GM19025 (cell line): ENCODE data around the gene RGMA.

Experiments
- ATAC-seq: cut with Tn5 transposase; IDR thresholded peaks from one replicate; pipeline ENCODE4 v1.9.1; 2021; ENCODE audit warnings: mild to moderate bottlenecking, low read depth, moderate library complexity; ENCODE audit not compliant: unreplicated experiment

Gene RGMA, protein sequence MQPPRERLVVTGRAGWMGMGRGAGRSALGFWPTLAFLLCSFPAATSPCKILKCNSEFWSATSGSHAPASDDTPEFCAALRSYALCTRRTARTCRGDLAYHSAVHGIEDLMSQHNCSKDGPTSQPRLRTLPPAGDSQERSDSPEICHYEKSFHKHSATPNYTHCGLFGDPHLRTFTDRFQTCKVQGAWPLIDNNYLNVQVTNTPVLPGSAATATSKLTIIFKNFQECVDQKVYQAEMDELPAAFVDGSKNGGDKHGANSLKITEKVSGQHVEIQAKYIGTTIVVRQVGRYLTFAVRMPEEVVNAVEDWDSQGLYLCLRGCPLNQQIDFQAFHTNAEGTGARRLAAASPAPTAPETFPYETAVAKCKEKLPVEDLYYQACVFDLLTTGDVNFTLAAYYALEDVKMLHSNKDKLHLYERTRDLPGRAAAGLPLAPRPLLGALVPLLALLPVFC

DNA sequence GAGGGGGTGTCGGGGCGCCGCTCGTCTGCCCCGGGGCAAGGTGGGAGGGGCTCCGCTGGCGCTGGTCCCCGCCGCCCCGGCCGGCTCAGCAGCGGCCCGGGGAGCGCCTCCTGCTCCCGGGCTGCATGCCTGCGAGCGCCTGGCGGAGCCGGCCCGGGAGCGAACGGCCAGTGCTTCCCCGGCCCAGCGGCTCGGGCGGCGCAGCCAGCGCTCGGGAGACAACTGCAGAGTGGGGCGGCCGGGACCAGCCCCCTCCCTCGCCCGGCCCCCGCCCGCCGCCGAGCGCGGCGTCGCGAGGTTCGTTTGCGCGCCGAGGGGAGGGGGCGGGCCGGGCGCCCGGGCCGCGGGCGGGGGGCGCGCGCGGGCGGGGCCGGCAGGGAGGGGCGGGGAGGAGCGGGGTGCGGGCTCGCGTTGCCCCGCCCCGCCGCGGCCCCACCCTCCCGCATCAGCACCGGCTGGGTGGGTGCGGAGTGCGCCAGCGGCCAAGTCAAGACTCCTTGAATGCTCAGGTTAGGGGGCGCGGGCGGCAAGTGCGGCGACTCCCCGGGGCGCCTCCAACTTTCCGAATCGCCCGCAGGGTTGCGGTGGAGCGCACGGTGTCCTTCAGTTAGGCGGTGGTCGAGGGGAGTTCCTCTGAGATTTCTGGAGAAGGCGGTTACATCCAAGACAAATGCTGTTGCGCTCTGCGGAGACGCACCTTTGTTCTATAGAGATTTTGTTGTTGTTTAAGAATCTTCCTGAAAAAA, at the start of gene RGMA:
Gene RGMA (minus strand): TSS at position 231 of the 746 bp plus-strand sequence. CDS start 279 bp downstream, outside the sequence.
- ATAC-seq = no peak

DNA sequence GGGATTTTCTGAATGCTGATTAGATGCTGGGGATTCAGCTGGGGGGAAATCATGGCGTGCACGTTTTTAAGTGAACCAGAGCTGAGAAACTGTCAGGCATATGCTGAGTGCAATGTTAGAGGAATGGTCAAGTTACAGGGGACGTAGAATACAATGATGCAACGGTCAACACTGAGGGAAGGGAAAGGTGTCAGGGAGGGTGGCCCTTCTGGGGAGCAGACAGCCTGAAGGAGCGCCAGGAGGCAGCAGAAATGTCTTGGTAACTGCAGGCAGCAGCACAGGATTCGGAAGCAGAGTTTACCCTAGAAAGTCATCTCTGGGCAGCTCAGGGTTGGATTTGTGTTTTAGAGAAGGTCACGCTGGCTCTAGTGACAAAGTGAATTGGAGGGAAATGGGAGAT, 47.6 kb upstream of the RGMA start:
- ATAC-seq = no peak

DNA sequence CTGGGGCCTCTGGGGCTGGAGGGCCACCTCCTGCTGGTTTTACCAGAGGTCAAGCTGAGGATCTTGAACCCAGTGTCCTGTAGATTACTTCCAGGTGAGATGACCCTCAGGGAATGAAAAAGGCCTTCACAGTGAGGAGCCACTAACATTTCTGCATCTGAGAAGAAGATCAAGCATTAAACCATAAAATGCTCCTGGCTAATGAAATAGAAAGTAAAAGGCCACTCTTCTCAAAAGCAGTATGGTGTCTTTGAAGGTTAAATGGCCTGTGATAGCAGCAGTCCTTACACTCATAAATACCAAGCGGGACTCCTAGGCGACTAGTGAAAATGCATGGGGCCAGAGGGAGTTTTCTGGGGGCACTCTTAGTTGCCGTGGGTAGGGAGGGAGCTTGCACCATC, 47.0 kb upstream of the RGMA start:
- ATAC-seq = no peak

DNA sequence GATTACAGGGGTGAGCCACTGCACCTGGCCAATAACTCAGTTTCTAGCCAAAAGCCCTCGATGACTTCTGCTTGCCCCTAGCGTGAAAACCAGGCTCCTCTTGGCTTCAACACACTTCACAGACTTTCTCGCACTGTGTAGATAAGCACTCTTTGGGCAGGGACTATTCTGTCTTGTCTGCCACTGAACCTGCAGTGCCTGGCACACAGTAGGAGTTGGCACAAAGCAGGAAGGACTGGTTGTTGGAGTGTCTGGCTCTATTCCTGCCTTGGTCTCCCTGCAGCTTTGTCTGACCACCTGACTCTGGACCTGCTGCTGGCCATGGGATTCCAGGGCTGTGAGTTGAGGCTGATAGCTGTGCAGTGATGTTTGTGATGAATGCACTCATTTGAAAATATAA, 46.4 kb upstream of the RGMA start:
- no peak for ATAC-seq

DNA sequence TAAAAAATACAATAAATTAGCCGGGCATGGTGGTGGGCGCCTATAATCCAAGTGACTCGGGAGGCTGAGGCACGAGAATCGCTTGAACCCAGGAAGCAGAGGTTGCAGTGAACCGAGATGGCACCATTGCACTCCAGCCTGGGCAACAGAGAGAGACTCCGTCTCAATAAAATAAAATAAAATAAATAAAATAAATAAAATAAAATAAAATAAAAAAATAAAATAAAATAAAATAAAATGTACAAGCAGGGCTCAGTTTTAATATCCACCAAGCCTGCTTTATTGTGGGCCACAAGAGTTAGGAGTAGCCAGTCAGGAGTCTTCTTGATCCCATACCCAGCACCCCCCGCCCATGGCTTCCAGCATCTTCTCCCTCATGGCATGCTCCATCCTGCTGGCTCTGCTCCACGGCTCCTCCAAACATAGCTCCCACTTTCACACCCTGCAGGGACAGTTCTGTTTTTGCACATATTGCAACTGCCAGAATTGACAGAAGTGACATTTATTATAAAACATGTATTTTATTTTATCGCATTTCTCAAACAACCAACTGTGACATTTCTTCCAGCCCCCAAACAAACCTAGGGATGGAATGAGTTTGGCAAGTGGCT, 42.6 kb upstream of the RGMA start:
- ATAC-seq = no peak

DNA sequence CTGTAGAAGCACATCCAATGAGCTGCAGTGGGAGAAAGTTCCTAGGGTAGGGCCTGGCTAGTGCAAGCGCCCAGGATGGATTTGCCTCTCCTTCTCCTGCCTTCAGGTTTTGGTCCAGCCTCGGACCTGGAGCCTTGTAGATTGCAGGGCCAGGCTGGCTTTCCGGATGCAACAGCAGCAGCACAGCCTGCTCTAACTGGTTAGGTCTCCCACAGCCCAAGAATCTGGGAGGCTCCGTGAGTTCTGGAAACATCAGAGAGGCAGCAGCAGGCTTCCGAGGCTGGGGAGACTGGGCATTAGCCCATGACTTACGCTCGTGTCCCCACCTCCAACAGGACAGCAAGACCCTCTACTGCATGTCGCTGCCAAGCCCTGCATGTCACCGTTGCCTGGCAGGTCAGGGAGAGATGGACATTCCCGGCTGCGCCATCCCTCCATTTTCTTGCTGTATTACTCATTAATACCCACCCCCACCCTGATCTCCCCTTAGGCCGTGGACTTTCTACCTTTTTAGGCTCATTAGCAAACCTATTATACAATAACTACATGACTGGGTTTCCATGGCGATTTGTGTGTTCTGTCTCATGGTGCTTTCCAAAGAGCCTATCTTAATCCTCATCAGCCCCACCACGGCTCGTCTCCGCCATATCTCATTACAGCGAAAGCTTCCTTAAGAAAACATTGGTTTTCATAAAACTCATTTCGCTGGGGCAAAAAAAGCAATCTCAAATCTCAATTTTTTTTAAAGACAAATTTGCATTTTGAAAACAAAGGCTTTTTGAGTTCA, 40.9 kb upstream of the RGMA start:
- ATAC-seq = no peak

DNA sequence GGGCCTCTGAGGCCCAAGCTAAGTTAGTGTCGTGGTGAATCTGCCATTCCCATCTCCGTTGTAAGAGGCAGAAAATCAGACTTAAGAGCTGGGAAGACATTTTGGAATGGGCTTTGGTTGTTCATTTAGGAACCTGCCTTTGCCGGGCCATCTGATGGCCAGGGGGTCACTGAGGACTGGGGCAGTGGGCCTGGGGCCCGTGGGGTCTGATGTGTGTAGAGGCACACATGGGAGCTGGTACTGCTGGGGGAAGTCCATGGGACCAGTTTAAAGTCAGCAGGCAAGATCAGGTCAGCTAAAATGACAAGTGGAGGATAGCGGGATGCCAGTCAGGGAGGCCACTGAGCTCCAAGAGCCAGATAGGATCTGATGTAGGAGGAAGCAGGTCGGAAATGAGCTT, 38.3 kb upstream of the RGMA start:
- no peak for ATAC-seq

DNA sequence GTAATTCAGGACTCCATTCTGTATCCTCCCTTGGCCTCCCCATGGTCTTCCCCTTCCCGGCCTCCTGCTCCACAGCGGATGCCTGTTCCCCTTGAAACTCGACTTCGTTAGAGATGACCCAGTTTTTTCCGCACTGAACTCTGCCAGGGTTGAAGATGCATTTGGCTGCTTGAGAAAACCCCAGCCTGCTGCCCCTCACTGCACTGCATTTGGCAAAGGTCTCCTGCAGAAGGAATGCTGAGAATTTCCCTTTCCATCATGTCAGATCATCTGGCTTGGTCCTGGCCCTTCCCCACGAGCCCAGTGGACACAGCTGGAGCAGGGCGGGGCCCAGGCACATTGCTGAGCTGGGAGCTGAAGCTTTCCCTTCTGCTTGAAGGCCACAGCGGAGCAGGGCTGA, 37.6 kb upstream of the RGMA start:
- no peak for ATAC-seq

DNA sequence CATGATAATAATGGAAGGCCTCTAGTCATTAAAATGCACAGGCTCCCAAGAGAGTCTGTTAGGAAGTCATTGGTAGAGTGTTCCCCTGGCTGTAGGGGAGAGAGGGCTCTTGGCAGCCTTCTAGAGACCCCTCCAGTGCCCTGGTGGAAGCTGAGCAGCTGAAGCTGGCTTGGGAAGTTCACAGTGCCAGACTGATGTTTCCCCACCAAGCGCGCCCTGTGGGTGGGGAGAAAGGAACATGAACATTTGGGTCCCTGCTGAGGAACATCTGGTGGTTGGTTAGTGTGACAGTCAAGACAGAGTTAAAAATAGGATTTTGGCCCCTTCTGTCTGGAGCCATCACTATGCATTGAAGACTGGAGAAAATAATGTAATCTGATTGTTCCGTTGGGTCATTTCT, 37.1 kb upstream of the RGMA start:
- ATAC-seq = no peak

DNA sequence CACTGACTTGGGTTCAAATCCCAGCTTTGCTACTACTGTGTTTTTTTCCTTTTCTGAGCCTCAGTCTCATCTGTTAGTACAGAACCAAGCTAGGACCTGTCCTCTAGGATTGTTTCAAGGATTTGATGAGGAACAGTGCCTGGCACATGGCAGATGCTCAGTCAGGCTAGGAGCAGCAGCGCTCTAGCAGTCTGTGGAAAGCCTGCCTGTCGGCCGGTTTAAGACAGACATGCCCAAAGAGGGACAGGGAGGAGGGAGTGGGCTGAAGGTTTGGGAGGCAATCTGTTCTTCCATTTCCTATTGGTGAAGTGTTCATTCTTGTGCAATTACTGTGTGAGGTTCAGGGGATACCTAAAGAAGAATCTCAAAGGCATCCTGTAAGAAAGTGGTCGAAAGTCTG, 35.1 kb upstream of the RGMA start:
- ATAC-seq = no peak

DNA sequence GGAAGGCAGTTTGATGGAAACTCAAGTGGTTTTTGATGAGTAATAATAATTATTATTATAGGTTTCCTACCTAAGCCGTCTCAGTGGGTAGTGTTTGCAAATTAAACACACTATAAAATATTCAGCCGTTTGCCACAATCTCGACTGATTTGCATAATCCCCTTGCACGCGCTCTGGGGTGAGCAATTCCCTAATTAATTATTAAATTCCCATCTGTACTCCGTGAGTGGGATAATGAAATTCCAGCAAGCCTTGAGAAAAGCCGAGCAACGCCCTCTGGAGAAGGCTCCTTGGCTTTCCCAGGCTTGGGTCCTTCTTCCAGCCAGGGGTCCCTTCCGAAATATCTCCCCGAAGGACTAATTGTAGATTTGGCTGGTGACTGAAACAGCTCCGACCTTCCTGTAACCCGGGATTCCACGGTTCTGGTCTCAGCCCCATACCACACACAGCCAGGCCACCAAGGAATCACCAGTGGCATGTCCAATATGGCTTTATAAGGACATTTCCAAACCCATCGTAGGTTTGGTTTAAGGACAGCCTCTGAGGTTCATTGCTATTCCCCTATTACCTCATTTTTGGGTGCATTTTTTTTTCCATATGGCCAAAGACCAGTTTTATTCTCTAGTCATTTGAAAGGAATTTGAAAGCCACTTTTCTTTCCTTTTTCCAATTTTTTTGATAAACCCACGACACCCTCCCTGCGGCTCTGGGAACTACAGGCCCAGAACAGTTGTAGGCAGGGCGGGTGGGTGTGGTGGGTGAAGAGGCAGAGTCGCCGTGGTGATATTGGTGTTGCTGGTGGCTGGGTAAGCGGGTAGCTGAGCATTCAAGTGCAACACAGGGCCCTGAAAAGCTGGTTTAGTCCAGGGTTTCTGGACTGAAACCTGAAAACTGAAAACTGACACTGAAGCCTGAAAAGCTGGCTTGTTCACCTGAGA, 33.2 kb upstream of the RGMA start:
- no peak for ATAC-seq

DNA sequence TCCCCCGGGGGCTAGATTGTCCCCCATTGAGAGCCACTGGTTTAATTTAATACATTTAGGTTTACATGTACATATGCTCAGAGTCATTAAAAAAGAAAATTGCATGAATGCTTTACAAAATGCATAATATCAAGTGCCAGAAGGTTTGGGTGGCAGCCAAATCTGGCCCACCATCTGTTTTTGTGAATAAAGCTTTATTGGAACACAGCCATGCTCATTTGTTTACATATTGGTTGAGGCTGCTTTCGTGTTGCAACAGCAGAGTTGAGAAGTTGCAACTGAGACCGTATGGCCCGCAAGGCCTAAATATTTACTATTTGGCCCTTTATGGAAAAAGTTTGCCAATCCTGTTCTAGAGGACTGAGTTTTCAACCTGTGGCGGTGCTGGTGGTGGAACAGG, 32.1 kb upstream of the RGMA start:
- no peak for ATAC-seq

DNA sequence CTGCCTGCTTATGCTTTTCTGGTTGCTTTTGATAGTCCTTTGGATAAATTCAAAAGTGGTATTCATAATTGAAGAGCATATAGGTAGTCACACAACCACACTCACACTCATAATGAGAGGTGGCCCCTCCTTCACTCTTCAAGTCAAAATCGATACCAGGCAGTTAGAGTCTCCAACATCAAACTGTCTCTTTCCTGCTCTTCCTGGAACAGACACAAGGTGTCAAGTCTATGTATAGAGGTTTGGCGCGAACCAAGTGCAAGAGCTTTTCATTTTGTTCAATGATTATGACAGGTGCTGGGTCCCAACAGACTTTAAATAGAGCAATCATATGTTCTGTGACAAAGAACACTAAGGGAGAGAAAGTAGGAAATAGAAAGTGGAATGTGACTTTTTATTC, 29.9 kb upstream of the RGMA start:
- no peak for ATAC-seq

DNA sequence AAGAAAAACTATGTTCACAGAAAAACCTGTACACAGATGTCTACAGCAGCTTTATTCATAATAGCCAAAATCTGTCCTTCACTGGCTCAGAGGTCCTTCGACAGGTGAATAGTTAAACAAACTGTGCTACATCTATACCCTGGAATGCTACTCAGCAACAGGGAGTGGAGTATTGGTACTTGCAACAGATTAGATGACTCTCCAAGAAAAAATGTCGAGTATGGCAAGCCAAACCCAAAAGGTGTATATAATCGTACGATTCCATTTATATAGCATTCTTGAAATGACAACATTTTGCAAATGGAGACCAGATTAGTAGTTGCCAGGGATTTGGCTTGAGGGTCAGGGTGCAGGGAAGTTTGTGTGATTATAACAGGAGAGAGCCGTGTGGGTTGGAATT, 22.4 kb upstream of the RGMA start:
- ATAC-seq = no peak

DNA sequence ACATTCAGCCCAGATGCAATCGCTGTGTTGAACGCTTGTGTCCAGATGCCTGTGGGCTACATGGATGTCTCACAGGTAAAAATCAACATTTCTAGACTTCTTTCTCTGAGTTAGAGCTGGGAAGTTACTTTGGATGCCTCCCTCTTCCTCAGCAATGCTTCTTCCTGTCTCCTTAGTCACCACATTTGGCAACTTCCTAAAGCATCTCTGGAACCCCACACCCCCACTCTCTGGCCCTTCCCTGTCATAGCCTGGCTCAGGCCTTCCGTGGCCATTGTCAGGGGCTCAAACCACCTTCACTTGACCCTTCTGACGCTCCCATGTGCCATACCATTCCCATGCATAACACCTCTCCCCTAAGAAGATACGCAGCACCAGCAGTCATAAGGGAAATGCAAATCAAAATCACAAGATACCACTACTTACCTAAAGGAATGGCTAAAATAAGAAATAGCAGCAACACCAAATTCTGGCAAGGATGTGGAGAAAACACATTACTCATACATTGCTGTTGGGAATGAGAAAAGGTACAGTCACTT, 21.6 kb upstream of the RGMA start:
- ATAC-seq = no peak

DNA sequence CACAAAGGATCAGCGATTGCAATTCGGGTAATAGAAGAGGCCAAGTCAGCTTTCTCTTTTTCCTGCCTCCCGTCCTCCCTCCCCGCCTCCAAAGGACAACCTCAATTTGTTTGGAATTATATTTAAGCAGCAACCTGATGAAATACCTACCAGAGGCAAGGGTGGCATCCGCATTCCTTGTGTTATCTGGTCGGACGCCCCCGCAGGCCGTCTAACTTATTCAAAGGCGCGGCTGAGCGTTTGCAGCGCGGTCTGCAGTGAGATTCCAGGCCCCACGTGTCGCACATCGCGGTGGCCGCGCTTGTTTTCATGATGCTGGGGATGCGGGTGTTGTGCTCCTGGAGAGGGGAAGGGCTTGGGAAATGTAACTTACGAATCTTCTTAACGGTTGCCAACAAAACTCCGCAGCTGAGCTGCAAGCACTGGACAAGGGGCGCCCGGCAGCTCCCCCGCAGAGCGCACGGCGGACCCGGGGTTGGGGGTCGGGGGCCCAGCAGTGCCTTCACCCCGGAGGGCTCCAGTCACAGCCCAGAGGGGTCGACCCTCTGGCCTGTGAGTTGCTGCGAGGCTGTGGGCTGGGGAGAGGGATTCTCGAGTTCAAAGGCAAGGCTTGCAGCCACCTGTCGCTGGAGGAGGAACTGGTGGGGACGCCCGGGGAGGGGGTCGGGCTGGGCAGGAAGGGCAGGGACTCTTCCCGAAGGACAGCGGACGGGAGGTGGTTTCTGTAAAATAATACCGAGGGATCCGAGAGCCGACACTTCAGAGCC, 20.5 kb upstream of the RGMA start:
- no peak for ATAC-seq

DNA sequence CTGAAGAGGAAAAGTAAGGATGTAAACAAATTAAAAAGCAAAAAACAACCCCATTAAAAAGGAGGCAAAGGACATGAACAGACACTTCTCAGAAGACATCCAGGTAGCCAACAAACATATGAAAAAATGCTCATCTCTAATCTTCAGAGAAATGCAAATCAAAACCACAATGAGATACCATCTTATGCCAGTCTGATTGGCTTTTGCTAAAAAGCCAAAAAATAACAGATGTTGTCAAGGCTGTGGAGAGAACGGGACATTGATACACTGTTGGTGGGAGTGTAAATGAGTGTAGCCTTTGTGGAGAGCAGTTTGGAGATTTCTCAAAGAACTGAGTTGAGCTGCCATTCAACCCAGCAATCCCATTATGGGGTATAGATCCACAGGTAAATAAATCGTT, 18.6 kb upstream of the RGMA start:
- ATAC-seq = no peak

DNA sequence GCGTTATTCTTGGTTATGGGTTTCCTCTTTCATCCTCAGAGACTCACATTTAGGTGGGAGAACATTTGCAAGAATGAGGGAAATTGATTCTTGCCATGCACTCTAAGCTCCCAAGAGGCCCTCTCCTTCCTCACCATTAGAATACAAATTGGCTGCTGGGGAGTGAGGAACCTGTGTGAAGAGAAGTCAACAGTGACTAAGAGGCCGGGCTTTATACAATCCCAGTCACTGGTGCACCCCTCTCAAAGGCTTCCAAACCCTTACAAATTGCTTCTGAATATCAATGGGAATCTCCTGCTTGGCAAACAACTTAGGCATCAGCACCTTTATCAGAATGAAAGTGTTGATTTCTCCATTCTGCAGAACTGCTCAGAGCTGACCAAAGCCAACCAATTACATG, 16.5 kb upstream of the RGMA start:
- no peak for ATAC-seq

DNA sequence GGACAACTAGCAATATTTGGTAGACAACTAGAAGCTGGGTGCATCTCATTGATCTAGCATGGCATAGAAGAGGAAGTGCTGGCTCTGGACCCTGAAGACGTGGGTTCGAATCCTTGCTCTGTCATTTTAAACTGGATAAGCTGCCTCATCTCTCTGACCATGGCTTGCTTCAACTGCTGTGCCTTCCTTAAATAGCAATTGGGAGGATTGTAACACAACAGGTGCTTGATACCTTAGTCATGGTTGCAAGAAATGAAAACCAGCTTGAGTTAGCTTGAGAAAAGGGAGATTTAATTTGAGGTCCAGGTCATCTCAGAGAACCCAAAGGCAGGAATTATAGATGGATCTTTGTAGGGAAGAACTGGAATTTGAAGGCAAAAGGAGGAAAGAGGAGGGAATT, 14.8 kb upstream of the RGMA start:
- ATAC-seq = no peak
